SKM-1 (cell line): Measurements from ENCODE around the gene BEND7.
"Not testable (repeated sequence)": the region's sequence is repeated elsewhere in the genome, so short reads cannot be mapped to it uniquely, and the experiment has no call there.

Source experiments
- DNase-seq: peaks from one replicate; lab custom pipeline; 2025; ENCODE audit not compliant: unreplicated experiment; lab: John Stamatoyannopoulos, UW

The BEND7 gene

GRCh38 chr10:13483951-13484350 is 44.9 kb downstream of the BEND7 start:
- no peak for DNase-seq

GRCh38 chr10:13483073-13483472 is 45.7 kb downstream of the BEND7 start:
- DNase-seq, result no peak

DNA sequence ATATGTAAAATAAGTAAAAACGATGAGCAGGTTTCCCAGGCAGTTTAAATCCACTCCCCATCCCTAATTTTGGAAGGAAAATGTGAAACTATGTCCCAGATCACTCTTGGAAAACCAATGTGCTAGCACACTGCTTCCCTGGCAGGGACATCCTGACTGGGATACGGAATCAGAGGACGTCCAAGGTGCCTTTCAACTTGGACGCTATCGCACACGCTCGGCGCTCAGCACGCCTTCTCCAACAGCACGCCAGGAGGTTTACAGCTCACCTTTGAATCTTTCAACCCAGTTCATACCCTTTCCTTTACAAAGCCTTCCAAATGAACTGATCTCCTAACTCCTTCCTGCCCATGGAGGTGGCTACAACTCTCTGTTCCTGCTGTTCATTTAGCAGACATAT is 47.1 kb downstream of the BEND7 start:
- no peak for DNase-seq

- no peak for DNase-seq
These were observed 53.7 kb downstream of the BEND7 start for GRCh38 chr10:13475124-13475523.

GRCh38 chr10:13473986-13474385 is 54.8 kb downstream of the BEND7 start:
- no peak for DNase-seq

GRCh38 chr10:13472359-13472758 is 56.5 kb downstream of the BEND7 start:
- no peak for DNase-seq

DNA sequence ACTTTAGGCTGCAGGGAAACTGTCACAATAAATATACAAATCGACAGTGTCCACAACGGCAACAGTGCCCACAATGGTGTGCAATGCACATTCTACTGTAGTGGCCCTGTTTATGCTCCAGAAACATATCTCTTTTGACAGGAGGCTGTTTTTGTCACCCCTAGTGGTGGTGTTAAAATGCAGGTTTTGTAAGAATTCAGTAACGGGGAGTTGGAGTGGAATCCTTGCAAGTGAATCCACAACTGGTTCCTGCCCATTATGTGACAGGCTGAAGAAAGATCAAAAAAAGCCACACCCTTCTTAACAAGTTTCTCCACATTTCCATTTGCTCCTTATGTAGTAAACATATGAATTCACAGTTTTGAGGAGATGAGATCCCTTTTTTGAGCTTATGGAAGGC is 58.5 kb downstream of the BEND7 start:
- DNase-seq, result no peak

GRCh38 chr10:13462551-13462950 is 66.3 kb downstream of the BEND7 start:
- no peak for DNase-seq

DNA sequence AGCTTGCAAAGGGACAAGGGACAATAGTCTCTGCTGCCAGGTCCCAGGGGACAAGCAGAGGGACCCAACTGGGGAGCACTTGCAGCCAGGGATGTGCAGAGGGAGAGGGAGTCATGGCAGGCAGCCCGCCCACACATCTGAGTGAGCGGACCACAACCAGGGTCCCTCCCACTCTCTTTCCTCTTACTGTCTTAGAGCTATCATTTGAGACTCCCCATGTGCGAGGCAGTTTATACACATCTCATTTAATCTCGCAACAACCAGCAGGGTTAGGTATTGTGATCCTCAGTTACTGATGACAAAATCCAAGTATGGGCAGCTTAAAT is 70.2 kb downstream of the BEND7 start:
- no peak for DNase-seq

DNA sequence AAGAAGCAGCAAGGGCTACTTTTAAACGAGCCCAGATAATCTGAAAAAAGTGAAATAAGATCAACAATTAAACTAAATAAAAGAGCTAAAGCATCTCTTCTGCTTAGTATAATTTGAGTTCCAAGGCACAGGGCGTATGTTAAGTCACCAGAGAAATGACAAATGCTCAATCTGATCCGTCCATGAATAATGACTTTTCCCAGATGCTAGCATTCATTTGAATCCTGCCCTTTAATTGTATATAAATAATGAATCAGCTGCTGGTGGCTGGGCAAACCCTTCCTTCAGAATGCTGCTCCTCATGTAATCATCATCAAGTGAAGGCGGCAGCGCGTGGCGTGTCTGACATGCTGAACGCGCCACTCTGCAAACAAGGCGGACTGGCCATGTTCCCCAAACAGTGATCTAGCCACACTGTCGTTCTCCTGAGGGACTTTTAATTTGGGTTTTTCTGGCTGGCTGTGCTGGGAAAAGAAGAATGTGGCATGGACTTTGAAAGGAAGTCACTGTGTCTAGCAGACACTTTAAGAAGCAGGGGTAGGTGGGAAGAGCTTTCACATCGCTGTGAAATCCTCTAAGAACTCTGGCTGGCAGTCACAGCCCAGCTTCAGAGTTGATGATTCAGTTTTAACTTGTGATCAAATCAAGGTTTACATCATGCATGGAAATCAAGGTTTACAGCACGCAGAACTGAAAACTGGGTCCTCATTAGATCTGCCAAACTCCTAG is 70.7 kb downstream of the BEND7 start:
- no peak for DNase-seq

- DNase-seq, result no peak
These were observed 74.9 kb downstream of the BEND7 start for GRCh38 chr10:13453896-13454295.

GRCh38 chr10:13450069-13450468 is 78.7 kb downstream of the BEND7 start:
- DNase-seq, result no peak

GRCh38 chr10:13449296-13449695 is 79.5 kb downstream of the BEND7 start:
- DNase-seq, result no peak

- no peak for DNase-seq
These were observed 80.6 kb downstream of the BEND7 start for GRCh38 chr10:13448216-13448615.

- DNase-seq, result no peak
These were observed 83.0 kb downstream of the BEND7 start for GRCh38 chr10:13445656-13446400.

DNA sequence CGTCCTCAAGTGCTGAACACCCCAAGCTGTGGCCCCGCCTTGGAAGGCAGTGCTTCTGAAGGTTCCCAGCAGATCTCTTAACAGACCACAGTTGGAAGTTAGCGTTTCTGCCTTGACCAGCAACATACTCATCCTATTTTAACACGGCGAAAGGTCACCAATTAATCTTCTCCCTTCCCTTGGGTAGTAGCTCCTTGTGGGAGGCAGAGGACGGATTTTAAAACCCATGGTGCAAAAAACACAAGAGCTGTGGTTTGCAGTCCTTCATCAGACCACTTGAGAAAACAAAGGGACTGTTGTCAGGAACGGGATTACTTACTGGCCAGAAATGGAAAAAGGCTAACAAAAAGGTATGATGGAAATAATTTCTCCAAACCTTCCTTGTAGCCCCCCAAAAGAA is 87.3 kb downstream of the BEND7 start:
- no peak for DNase-seq

DNA sequence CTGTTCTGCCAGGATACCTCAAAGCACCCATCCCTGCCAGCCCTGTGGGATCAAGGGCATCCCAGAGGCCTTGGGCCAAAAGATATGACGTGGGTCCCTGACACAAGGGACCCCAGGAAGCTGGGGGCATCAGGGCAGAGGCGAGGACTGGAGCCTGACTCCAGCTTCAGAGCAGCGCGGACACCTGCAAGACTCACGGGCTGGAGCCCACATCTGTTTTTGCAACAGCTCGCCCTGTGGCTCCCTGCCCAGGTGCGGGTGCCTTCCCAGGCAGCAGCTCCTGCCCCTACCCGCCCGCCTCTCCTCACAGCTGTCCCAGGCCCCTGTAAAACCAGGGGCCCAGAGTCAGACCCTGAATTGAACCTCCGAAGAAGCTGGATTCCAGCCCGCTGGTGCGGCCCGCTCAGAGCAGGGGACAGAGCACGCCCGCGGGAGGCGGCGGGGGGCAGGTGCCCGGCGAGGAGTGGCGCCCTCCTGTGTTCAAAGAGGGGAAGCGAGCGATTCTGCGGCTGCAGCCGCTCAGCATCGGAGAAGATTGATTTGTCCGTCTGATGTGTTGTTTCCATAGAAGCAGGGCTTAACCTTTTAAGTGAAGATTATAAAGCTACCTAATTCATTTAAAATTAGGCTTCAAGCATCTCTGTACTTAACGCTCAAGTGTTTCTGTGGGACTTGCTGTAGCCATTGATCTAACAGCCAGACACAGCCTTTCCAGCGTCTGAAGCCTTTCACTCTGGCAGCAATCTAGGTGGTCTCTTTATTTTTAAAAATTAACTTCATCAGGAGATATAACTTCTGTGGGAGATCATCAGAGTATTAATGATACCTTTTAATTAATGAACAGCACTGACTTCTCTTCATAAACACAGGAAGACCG is 88.4 kb downstream of the BEND7 start:
- peak; percentile 1 for DNase-seq

DNA sequence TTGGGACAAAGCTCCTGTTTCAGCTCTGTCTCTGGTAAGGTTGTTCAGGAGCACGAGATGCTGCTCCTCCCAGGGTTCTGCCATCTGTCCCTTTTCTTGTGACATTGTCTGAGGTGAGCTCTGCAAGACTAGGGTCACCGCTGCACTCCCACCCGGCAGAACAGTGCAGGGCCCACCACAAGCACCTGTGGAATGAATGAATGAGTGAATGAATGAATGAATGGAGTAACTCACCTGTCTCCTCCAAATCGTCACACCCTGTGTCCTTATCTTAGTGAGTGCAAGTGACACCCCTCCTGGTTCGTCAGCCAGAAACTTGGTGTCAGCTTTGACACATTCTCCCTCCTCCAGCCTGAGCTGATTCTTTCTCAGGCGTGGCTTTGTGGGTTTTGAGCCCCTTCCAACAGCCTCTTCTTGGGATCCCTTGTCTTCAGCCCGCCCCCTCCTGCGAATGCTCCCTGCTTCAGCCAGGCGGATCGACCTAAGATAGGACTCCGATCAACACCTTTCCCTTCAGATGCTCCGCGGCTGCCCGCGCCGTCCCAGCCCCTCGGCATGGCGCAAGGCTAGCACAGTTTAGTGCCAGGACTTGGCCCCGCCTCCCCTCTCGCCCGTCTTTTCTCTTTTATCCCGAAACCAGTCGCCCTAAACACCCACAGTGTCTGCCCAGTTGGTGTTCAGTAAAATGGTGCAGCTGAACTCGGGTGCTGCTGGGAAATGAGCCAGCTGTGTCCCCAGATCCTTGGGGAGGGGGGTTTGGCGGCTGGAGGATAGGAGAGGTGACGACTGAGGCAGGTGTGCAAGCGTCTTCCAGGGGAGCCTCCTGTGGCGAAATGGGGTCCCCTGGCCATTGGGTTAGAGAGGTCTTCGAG is 89.3 kb downstream of the BEND7 start:
- DNase-seq, result no peak

DNA sequence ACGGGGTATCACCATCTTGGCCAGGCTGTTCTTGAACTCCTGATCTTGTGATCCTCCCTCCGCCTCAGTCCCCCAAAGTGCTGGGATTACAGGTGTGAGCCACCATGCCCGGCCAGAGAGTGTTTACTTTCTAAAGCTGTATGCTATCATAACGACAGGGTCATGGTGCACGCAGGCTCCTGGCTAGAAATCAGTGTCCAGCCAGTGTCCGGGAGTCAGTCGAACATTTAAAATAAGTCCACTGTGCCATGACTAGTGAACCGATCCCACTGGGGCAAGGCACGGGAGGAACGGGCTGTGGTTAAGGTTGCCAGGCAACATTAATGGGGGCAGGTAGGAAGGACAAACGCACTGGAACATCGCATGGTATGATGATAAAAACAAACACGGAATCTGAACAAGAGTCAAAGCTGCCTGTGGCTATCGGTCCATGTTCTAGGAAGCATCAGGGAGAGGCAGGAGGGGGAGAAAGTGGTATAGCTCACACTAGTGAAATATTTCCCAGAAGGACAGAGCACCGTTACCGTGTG is 91.7 kb downstream of the BEND7 start:
- DNase-seq, result no peak

GRCh38 chr10:13427943-13428342 is 100.9 kb downstream of the BEND7 start:
- DNase-seq, result not testable (repeated sequence)

- DNase-seq, result no peak
These were observed 103.4 kb downstream of the BEND7 start for GRCh38 chr10:13425397-13425796.
